OCI-LY7 (cell line): ENCODE measurements around the gene GPRIN3. TPM values are rescaled to one million over a fixed set of nuclear protein-coding genes. Genes with fewer than 3 reads are reported as not detected.

ENCODE experiments used
- BruUV-seq: library from RNA; stranded (reverse); fragments of 400-500 nt; replicated peaks from 2 replicates; lab custom pipeline; 2021; lab: Mats Ljungman, UMichigan
- CTCF ChIA-PET: fragments of 300-600 bp; sonication (Branson Sonifier 250); formaldehyde crosslinking; loops from one replicate; lab custom pipeline; 2022; ENCODE audit warnings: antibody characterized with exemption; ENCODE audit not compliant: unreplicated experiment; lab: Charles Lee
- POLR2A ChIA-PET: fragments of 300-600 bp; sonication (Branson Sonifier 250); formaldehyde crosslinking; loops from one replicate; lab custom pipeline; 2022; ENCODE audit warnings: antibody characterized with exemption; lab: Charles Lee
- DNase-seq: peaks from one replicate; pipeline ENCODE4 v3.0.0-alpha.2; 2015; ENCODE audit warnings: low spot score
- H2AFZ ChIP-seq: fragments of 200-600 bp; sonication (generic), shearing (Covaris generic); 2 replicates; pipeline ENCODE4 v1.6.1; 2014; ENCODE audit warnings: mild to moderate bottlenecking, antibody characterized with exemption, low read length, moderate library complexity
- H3K27ac ChIP-seq: fragments of 200-600 bp; sonication (generic); 2 replicates; pipeline ENCODE4 v1.5.1; 2014; ENCODE audit warnings: mixed run types, low read depth, mild to moderate bottlenecking, moderate library complexity, low read length, inconsistent platforms; ENCODE audit not compliant: poor library complexity, severe bottlenecking
- H3K36me3 ChIP-seq: fragments of 200-600 bp; sonication (generic); 2 replicates; pipeline ENCODE4 v1.6.1; 2014; ENCODE audit warnings: mild to moderate bottlenecking, antibody characterized with exemption, low read length, moderate library complexity, mixed read lengths; ENCODE audit not compliant: insufficient read depth
- H3K4me1 ChIP-seq: fragments of 200-600 bp; sonication (generic); 2 replicates; pipeline ENCODE4 v1.5.1; 2014; ENCODE audit warnings: mild to moderate bottlenecking, low read length; ENCODE audit not compliant: insufficient read depth, poor library complexity, severe bottlenecking
- H3K4me2 ChIP-seq: fragments of 200-600 bp; sonication (generic); 2 replicates; pipeline ENCODE4 v1.6.1; 2014; ENCODE audit warnings: mild to moderate bottlenecking, low read length
- H3K4me3 ChIP-seq: fragments of 200-600 bp; sonication (generic); 2 replicates; pipeline ENCODE4 v1.5.1; 2014; ENCODE audit warnings: mild to moderate bottlenecking, low read depth, low read length; ENCODE audit not compliant: poor library complexity, severe bottlenecking
- H3K79me2 ChIP-seq: fragments of 200-600 bp; sonication (generic); 2 replicates; pipeline ENCODE4 v1.6.1; 2016; ENCODE audit warnings: low read depth, mild to moderate bottlenecking, low read length, moderate library complexity, mixed read lengths; ENCODE audit not compliant: insufficient read depth
- H3K9me2 ChIP-seq: fragments of 200-600 bp; sonication (generic); 2 replicates; pipeline ENCODE4 v1.6.1; 2016; ENCODE audit warnings: mild to moderate bottlenecking, low read length, mixed read lengths; ENCODE audit not compliant: insufficient read depth
- H3K9me3 ChIP-seq: fragments of 200-600 bp; sonication (generic); 2 replicates; pipeline ENCODE4 v1.6.1; 2014; ENCODE audit warnings: mild to moderate bottlenecking, mixed run types, low read length, mixed read lengths
- H4K20me1 ChIP-seq: fragments of 200-600 bp; sonication (generic); 2 replicates; pipeline ENCODE4 v1.6.1; 2014; ENCODE audit warnings: mild to moderate bottlenecking, antibody characterized with exemption, low read length, moderate library complexity, mixed read lengths; ENCODE audit not compliant: insufficient read depth
- EZH2phosphoT487 ChIP-seq: fragments of 200-600 bp; sonication (generic); IDR thresholded peaks from 2 replicates; pipeline ENCODE4 v1.6.1; 2018; ENCODE audit warnings: low read depth, borderline replicate concordance, mild to moderate bottlenecking, mixed run types, antibody characterized with exemption, low read length, moderate library complexity, mixed read lengths
- intact Hi-C: fragments of 100-400 bp; cut with micrococcal nuclease; formaldehyde crosslinking; loops from one replicate; pipeline ENCODE4 v1.10.0; 2022; ENCODE audit not compliant: unreplicated experiment
- total RNA-seq, 2 experiments: library from RNA; depleted of rRNA in 1 of 2; stranded (reverse); fragments of >200 nt in 1 of 2; shearing (Covaris generic) in 1 of 2; gene quantifications; 2 replicates each; pipeline ENCODE4 v1.2.3, GENCODE V29; 2014 to 2022
- TF ChIP-seq, protein P1 (sequence below): fragments of 200-600 bp; sonication (generic); conservative IDR thresholded peaks from 2 replicates; pipeline ENCODE4 v1.5.1; 2014; ENCODE audit warnings: mild to moderate bottlenecking, antibody characterized with exemption, low read length, moderate library complexity, mixed read lengths

GPRIN3 gene
- total RNA-seq, 2 experiments from 2014 or later: 4.6 to 9.3 TPM

DNA sequence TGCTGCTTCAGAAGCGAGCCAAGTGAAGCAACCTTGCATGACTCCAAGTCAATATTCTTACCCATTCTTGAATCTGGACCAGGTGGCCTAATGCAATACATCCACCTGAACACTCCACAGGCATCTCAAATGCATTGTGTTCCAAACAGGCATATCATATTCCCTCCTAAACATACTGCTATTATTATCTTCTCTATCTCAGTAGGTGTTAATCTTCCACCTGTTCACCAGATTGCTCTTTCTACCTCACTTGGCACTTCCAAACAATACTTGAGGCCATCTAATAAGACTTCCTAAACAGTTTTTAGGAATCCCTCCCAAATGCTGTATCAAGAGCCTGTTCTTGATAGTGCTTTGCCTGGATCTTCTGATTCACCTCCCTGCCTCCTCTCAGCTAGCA is 90.7 kb downstream of the GPRIN3 start:
- Histone ChIP-seq H3K27ac (no peak overlapping the region), H4K20me1 (no peaks in the 10 kb centered on the region), H2AFZ (no peak overlapping the region), H3K4me2 (no peak overlapping the region), H3K9me2 (no peaks in the 10 kb centered on the region), H3K9me3 (no peaks in the 10 kb centered on the region), H3K79me2 (no peaks in the 10 kb centered on the region), H3K36me3 (no peaks in the 10 kb centered on the region), H3K4me1 (no peaks in the 10 kb centered on the region), H3K4me3 (no peak overlapping the region)
- no TSS peak for BruUV-seq
- no peak for TF ChIP-seq EZH2phosphoT487
- TF ChIP-seq, protein P1, sequence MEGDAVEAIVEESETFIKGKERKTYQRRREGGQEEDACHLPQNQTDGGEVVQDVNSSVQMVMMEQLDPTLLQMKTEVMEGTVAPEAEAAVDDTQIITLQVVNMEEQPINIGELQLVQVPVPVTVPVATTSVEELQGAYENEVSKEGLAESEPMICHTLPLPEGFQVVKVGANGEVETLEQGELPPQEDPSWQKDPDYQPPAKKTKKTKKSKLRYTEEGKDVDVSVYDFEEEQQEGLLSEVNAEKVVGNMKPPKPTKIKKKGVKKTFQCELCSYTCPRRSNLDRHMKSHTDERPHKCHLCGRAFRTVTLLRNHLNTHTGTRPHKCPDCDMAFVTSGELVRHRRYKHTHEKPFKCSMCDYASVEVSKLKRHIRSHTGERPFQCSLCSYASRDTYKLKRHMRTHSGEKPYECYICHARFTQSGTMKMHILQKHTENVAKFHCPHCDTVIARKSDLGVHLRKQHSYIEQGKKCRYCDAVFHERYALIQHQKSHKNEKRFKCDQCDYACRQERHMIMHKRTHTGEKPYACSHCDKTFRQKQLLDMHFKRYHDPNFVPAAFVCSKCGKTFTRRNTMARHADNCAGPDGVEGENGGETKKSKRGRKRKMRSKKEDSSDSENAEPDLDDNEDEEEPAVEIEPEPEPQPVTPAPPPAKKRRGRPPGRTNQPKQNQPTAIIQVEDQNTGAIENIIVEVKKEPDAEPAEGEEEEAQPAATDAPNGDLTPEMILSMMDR: no peak
- intact Hi-C loops: no loop called here
- ChIA-PET CTCF (no interaction called here), POLR2A (interaction anchor here (1.1 to 2.1 kb wide), 4 partner anchors 9 to 182 kb away, joined by 3 to 11 read pairs (median 3); no protein-coding TSS in a partner anchor)
- DNase-seq: no peak

DNA sequence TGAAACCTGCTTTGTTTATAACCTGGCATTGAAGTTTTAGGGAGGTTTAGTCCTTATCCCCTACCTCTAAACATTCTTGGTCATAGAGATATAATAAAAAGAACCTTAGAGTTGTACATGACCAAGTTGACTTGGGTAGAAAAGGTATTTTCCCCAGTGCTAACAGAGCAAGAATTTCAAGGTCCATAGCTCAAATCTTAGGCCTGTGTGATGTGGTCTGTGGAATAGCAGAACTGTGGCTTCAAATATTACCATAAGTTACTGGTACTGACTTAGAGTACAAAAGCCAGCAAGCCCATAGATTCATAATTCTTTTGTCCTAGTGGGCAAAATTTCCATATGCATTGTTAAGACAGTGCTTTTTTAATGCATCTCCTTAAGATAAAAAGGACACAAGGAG is 91.2 kb downstream of the GPRIN3 start:
- no peak overlapping the region for H2AFZ ChIP-seq
- ChIA-PET POLR2A (interaction anchor here (1.5 to 2.1 kb wide), 2 partner anchors 10 to 17 kb away, joined by 3 to 11 read pairs; no protein-coding TSS in a partner anchor), CTCF (no interaction called here)
- H3K79me2 ChIP-seq: no peaks in the 10 kb centered on the region
- no peak overlapping the region for H3K4me3 ChIP-seq
- no peak overlapping the region for H3K27ac ChIP-seq
- no peak for DNase-seq
- TF ChIP-seq, protein P1: no peak
- TF ChIP-seq EZH2phosphoT487: no peak
- no peaks in the 10 kb centered on the region for H3K4me1 ChIP-seq
- no peaks in the 10 kb centered on the region for H3K9me2 ChIP-seq
- no peaks in the 10 kb centered on the region for H3K9me3 ChIP-seq
- no TSS peak for BruUV-seq
- H3K36me3 ChIP-seq: no peaks in the 10 kb centered on the region
- intact Hi-C loops: no loop called here
- no peaks in the 10 kb centered on the region for H4K20me1 ChIP-seq
- H3K4me2 ChIP-seq: no peak overlapping the region

- POLR2A ChIA-PET: no interaction called here
- CTCF ChIA-PET: no interaction called here
- H3K4me1 ChIP-seq: no peaks in the 10 kb centered on the region
- no peak for DNase-seq
- H3K9me2 ChIP-seq: no peaks in the 10 kb centered on the region
- no peaks in the 10 kb centered on the region for H3K9me3 ChIP-seq
- no peak overlapping the region for H3K27ac ChIP-seq
- BruUV-seq: no TSS peak
- H3K4me3 ChIP-seq: no peak overlapping the region
- TF ChIP-seq EZH2phosphoT487: no peak
- TF ChIP-seq, protein P1: no peak
- no peaks in the 10 kb centered on the region for H3K79me2 ChIP-seq
- intact Hi-C loops: no loop called here
- no peak overlapping the region for H3K4me2 ChIP-seq
- no peak overlapping the region for H2AFZ ChIP-seq
- no peaks in the 10 kb centered on the region for H3K36me3 ChIP-seq
- H4K20me1 ChIP-seq: no peaks in the 10 kb centered on the region
Measured at GRCh38 chr4:89215736-89216135, 91.9 kb downstream of the GPRIN3 start.
